ENCODE results near the gene ATP9A.

DNA sequence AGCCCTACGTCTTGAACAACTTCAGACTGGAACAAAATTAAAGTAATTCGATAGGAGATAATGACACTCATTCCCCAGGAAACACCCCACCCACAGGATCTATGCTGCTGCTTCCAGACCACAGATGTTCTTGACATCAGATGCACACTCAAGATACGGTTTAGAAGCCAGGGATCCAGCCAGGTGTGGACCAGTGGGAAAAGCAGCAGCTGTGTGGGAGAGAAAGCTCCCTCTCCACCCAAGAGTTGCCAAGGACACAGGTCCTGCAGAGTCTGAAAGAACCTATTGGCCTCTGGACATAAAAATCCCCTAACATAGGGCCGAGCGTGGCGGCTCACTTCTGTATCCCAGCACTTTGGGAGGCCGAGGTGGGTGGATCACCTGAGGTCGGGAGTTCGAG is 133.9 kb downstream of the ATP9A start:
- TF ChIP-seq POLR2AphosphoS5 (IDR thresholded peaks at IDR 0.05; ENCODE audit: low read depth) = no peak
- TF ChIP-seq, protein P1, sequence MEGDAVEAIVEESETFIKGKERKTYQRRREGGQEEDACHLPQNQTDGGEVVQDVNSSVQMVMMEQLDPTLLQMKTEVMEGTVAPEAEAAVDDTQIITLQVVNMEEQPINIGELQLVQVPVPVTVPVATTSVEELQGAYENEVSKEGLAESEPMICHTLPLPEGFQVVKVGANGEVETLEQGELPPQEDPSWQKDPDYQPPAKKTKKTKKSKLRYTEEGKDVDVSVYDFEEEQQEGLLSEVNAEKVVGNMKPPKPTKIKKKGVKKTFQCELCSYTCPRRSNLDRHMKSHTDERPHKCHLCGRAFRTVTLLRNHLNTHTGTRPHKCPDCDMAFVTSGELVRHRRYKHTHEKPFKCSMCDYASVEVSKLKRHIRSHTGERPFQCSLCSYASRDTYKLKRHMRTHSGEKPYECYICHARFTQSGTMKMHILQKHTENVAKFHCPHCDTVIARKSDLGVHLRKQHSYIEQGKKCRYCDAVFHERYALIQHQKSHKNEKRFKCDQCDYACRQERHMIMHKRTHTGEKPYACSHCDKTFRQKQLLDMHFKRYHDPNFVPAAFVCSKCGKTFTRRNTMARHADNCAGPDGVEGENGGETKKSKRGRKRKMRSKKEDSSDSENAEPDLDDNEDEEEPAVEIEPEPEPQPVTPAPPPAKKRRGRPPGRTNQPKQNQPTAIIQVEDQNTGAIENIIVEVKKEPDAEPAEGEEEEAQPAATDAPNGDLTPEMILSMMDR (IDR thresholded peaks at IDR 0.05; ENCODE audit: insufficient read depth, low read length) = no peak
- TF ChIP-seq, protein P2, sequence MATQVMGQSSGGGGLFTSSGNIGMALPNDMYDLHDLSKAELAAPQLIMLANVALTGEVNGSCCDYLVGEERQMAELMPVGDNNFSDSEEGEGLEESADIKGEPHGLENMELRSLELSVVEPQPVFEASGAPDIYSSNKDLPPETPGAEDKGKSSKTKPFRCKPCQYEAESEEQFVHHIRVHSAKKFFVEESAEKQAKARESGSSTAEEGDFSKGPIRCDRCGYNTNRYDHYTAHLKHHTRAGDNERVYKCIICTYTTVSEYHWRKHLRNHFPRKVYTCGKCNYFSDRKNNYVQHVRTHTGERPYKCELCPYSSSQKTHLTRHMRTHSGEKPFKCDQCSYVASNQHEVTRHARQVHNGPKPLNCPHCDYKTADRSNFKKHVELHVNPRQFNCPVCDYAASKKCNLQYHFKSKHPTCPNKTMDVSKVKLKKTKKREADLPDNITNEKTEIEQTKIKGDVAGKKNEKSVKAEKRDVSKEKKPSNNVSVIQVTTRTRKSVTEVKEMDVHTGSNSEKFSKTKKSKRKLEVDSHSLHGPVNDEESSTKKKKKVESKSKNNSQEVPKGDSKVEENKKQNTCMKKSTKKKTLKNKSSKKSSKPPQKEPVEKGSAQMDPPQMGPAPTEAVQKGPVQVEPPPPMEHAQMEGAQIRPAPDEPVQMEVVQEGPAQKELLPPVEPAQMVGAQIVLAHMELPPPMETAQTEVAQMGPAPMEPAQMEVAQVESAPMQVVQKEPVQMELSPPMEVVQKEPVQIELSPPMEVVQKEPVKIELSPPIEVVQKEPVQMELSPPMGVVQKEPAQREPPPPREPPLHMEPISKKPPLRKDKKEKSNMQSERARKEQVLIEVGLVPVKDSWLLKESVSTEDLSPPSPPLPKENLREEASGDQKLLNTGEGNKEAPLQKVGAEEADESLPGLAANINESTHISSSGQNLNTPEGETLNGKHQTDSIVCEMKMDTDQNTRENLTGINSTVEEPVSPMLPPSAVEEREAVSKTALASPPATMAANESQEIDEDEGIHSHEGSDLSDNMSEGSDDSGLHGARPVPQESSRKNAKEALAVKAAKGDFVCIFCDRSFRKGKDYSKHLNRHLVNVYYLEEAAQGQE (IDR thresholded peaks at IDR 0.05; ENCODE audit: insufficient replicate concordance, low read depth) = no peak
- TF ChIP-seq GABPA (IDR thresholded peaks at IDR 0.05; ENCODE audit: low read depth) = no peak

Measured in HL-60 (cell line).